ENCODE results near the gene ETS1.
A peak's percentile ranks its signal among the peaks of the same experiment; 100 is the strongest.

Gene ETS1

GRCh38 chr11:128532572-128533091 is 54.7 kb downstream of the ETS1 start:
- no peak for DNase-seq

DNA sequence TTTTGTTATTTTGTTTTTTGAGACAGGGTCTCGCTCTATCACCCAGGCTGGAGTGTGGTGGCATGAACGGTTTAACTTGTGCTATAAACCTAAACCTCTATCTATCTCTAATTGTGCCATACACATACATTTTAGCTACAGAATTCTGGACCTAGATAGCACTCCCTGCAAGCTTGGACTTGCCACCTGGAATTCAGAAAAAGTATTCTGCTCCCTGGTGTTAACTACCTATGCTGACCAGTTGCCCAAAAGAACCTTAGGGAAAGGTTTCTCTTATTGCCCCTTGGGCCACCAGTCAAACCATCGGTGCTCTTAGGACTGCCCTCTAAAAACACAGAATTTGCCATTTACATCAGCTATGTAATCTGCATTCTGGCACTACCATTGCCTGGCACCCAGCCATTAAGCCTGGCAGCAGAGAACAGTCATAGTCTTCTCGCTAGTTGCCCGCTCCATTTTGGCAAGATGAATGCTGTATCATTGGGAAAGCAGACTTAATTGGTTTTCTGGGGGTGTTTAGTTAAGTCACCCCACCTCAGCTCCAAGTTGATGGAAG is 55.3 kb downstream of the ETS1 start:
- DNase-seq: no peak

DNA sequence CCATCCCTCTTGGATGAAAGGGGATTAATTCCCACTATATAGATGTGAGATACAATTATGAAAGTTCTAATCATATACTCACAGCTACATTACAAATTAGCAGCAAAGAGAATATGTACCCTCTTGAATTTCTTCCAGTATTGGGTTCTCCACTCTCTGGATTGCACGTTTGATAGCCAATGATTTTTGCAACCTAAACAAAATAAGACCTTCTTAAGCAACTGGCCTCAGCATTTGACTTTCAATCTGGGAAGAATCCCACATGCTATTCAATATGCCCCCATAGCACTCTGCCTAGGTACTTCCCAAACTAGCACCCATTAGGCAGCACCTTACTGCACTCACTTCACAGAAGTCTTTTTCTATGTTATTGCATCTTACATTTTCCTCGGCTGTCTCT is 55.8 kb downstream of the ETS1 start:
- no peak for DNase-seq

DNA sequence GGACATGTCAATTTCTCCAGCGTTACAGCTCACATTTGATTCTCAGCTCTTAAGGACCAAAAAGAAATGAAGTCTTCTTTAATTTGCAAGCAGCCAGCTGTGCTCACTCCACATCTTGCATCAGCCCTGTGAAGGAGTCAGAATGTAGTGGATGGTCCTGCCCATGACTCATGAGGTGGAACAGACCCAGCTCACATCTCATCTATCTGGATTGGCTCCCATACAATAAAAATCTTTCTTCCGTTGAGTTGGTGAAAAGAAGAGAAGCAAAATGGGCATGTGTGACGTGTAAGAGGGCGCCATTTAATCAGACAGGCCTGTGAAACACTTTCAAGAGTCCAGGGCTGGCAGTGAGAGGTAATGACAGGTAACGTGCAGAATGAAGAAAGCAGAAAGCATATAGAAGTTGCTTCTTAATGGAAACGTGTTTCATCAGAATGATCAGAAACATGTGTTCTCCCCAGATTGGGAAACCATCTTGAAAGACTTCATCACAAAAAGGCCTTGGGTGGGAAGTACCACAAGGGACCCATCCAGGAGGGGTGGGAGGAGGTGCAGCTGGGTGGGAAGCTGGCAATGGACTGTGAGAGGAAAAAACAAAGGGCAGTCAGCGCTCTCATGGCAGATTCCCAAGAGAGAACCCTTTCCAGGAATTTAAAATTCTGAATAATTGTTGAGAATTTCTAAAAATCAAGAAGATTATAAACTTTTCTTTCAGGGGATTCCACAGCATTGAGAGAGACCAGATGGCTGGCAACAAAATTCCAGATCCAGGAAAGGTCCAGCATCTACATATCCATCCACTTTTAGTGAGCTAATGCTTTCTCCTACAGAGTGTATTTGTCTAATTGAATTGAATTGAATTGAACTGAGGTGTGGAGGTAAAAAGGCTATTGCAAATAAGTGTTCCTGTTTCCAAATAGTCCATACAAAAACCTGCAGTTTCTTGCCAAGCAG is 57.0 kb downstream of the ETS1 start:
- DNase-seq: no peak

- DNase-seq: no peak
These were observed 59.1 kb downstream of the ETS1 start for GRCh38 chr11:128528294-128528693.

DNA sequence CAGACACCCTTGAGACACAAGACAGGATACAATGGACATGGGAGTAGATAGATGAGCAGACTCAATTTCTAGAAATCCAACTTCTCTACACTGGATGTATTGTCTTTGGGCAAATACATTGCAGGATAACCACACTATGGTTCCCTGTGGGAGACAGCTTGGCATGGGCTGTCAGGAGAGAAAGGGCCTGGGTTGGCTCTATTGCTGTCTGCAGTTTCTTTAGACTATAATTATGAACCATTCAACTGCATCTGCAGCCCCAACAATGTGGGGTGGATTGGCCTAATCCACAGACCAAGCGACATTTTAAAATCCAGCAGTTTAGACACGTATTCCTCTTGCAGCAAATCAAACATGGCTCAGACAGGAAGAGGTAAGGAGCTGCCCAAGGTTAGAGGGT is 60.3 kb downstream of the ETS1 start:
- DNase-seq: no peak

DNA sequence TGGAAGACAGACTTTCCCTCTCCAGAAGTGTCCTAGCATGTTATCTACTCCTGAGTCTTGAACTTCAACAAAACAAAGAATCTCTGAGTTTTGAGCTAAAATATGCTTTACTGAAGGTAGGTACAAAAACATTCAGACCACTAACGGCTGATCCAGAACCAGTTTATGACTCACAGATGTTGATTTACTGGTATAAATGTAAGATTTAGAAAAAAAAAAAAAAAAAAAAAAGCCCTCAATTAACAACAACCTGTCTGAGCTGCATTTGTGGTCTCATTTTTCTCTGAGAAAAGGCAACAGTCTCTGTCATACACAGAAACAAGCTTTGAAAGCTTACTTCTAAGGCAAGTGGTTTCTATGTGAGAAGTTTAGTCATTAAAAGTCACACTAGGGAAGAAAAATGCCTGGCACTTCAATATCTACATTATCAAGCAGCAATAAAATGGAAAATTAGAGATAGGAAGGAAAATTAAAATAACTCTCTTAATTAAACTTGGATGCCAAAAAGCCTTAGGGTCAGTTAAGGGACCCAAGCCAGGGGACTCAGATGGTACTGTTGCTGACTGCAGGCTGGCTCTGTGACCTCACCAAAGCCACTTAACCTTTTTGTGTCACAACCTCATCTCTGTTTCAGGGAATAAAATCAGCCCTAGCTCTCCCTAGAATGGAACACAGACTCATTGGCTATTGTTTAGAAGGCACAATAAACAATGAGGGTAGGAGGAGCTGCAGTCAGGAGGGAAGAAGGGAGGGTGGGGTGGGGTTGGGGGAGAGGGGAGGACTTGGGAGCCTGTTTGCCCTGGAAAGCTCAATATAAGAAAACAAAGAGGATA is 61.7 kb downstream of the ETS1 start:
- no peak for DNase-seq

DNA sequence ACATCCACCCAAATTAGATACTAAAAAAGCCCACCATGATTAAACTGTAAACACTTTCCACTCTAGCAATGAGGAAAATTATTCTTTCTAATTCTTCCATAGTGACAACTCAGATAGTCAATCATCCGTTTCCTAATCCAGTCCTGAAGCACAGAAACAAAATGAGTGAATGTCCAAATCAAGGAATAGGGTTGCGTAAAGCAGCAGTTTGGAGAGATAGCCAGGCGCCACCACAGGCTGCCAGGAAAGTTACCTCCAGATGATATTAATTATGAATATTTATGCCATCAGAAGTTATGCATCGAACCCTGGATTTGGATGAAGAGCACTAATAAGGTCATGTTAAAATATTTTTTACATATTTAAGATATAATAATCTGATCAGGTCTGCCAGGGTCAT is 63.2 kb downstream of the ETS1 start:
- no peak for DNase-seq

- DNase-seq: no peak
These were observed 63.7 kb downstream of the ETS1 start for GRCh38 chr11:128523641-128524040.

DNA sequence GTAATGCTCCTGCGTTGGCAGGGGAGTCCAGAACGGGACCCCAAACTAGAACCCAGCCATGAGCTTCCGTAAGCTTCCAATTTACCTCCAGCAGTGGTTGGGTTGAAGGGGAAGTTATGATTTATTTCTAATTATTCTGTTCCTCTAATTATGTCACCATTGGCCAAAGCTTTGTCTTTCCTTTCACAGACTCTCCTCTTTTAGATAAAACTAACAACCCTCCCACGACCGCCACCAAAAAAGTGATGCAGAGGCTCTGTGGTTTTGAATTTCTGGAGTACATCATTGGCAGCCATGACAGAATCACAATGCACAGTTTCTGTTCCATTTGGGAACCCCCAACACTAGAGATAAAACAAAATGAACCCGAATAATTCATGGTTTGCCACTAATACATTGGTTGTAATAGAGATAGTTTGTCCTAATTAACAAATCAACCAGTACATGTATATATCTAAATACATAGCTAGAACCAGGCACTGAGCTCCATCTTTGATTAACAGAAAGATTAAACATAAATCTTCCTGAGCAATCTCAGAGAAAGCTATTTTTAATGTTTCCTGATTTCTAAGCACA is 64.3 kb downstream of the ETS1 start:
- DNase-seq: peak; percentile 82

GRCh38 chr11:128522055-128522942 is 65.1 kb downstream of the ETS1 start:
- peak; percentile 93 for DNase-seq

- DNase-seq: peak; percentile 50
These were observed 65.7 kb downstream of the ETS1 start for GRCh38 chr11:128521682-128522054.

GRCh38 chr11:128520888-128521681 is 66.3 kb downstream of the ETS1 start:
- DNase-seq: no peak

GRCh38 chr11:128520206-128520887 is 67.0 kb downstream of the ETS1 start:
- no peak for DNase-seq

DNA sequence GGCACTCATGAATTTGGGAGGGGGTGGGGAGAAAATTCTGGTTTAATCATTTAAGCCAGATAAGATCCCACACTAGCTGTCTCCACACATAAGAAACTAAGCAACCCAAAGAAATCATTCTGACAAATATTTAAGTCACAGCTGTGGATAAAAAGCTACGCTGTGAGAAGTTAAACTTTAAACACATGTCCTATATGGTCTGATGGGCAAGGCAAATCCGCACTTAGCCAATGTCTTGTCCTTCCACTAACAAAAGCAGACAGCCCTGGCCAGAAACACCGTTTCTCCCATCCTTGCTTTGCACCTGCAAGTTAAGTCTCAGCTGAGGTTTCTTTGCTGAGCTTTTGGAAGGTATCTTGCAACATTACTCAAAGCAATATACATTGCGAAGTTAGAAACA is 68.0 kb downstream of the ETS1 start:
- no peak for DNase-seq

GRCh38 chr11:128518493-128519207 is 68.7 kb downstream of the ETS1 start:
- no peak for DNase-seq

- no peak for DNase-seq
These were observed 69.7 kb downstream of the ETS1 start for GRCh38 chr11:128517451-128518230.

- DNase-seq: no peak
These were observed 70.5 kb downstream of the ETS1 start for GRCh38 chr11:128516886-128517285.
